ENCODE results near the gene DLAT. TPM values are rescaled to one million over a fixed set of nuclear protein-coding genes. Genes with fewer than 3 reads are reported as not detected.
A peak's percentile ranks its signal among the peaks of the same experiment; 100 is the strongest.

DLAT gene
- total RNA-seq, 1 donor from 2014 or later, result 52.9 TPM

DNA sequence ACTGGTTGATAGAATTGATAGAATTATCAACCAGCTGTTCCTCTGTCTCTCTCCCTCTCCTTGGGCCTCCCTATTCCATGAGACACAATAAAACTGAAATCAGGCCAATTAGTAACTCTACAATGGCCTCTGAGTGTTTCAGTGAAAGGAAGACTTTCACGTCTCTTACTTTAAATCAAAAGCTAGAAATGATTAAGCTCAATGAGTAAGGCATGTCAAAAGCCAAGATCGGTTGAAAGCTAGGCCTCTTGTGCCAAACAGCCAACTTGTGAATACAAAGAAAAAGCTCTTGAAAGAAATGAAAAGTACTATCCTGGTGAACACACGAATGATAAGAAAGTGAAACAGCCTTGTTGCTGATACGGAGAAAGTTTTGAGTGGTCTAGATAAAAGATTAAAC is 32.0 kb downstream of the DLAT start:
- Mint-ChIP-seq H3K36me3 (ENCODE audit: low read depth) (peaks cover 11% of the 10 kb centered on the region), H3K27me3 (ENCODE audit: low read depth) (no peaks in the 10 kb centered on the region), H3K4me3 (no peak overlapping the region), H3K9me3 (no peaks in the 10 kb centered on the region), H3K4me1 (no peaks in the 10 kb centered on the region), H3K27ac (ENCODE audit: unreplicated experiment) (no peak overlapping the region)
- DNase-seq (ENCODE audit: low read depth, low spot score), result no peak
- TF ChIP-seq, protein P1, sequence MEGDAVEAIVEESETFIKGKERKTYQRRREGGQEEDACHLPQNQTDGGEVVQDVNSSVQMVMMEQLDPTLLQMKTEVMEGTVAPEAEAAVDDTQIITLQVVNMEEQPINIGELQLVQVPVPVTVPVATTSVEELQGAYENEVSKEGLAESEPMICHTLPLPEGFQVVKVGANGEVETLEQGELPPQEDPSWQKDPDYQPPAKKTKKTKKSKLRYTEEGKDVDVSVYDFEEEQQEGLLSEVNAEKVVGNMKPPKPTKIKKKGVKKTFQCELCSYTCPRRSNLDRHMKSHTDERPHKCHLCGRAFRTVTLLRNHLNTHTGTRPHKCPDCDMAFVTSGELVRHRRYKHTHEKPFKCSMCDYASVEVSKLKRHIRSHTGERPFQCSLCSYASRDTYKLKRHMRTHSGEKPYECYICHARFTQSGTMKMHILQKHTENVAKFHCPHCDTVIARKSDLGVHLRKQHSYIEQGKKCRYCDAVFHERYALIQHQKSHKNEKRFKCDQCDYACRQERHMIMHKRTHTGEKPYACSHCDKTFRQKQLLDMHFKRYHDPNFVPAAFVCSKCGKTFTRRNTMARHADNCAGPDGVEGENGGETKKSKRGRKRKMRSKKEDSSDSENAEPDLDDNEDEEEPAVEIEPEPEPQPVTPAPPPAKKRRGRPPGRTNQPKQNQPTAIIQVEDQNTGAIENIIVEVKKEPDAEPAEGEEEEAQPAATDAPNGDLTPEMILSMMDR (conservative IDR thresholded peaks at IDR 0.05), result no peak

DNA sequence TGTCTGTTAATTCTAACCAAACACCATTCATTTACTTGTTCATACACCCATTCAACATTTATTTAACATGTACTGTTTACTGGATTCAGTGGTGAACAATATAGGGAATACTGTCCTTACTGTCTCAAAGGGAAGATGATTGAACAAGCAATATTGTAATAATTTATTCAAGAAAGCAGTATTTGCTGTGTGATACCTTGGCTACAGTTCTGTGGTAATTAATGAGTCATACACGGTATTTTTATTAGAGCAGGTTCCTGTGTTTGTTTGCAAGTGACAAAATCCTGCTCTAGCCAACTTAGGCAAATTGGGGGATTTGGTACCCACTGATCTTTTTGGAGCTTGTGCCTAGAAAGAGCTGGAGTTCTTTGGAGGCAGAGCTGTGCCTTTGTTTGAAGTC is 32.9 kb downstream of the DLAT start:
- Mint-ChIP-seq H3K27ac (ENCODE audit: unreplicated experiment) (no peak overlapping the region), H3K36me3 (ENCODE audit: low read depth) (peaks cover 6% of the 10 kb centered on the region), H3K4me1 (no peaks in the 10 kb centered on the region), H3K4me3 (no peak overlapping the region), H3K27me3 (ENCODE audit: low read depth) (no peaks in the 10 kb centered on the region), H3K9me3 (no peaks in the 10 kb centered on the region)
- DNase-seq (ENCODE audit: low read depth, low spot score), result no peak
- TF ChIP-seq, protein P1 (conservative IDR thresholded peaks at IDR 0.05), result no peak

DNA sequence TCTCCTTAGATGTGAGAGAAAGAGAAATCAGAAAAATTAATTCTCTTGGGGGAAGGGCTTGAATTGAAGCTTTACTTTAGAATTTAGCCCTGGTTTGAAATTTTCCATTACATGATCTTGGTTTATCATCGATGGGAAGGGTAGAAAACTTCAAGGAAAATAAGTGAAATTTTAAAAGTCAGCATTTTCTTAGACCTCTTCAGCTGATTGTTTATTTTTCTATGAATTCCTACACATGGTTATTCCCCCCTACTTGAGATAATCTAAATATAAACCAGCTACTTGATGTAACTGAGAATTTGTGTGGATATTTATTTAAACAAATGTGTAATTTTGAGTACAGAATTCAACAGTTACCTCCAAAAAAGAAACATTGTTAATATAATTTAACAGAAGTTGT is 37.7 kb downstream of the DLAT start:
- Mint-ChIP-seq H3K4me1 (no peaks in the 10 kb centered on the region), H3K27ac (ENCODE audit: unreplicated experiment) (no peak overlapping the region), H3K4me3 (no peak overlapping the region)

DNA sequence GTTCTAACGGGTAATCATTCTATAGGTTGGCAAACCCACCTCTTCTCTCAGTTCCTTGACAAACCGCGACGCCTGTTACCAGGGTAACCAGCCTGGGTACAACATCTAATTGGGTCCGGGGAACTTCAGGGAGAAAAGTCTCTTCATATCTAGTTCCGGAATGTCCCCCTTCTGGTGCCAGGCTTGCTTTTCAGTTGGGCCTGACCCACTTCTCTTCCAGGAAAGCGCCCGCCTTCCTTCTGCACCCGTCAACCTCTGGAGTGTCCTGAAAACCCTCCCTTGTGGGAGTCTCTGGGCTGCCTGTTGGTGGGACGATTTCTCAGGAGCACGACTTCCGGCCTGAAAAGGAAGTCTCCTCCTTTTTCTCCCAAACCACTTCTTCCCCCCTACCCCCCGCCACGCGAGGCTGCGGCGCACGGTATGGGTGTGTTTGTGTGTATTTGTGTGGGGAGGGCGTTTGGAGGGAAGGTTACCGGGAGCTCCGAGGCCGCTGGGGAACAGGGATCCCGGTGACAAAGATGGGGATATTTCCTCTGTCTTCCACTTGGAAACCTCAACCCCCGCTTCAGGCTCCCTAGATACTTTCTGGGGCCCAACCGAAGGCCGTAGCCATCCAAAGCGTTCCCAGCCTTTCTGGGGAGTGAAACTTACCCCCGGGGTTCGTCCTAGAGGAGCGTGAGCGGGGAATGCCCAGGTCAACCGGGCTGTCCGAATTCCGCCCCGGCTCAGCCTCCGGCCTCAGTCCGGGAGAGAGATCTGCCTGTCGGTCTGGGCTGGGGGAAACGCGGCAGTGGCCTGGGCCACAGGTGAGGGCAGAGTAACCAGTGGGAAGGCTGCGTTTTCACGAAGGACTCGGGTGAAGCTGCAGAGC is 49.0 kb downstream of the DLAT start, which contains the start of the genes NKAPD1 and PIH1D2:
TSS of gene NKAPD1 (plus strand) at position 359 of the 871 bp plus-strand sequence. CDS start 1,276 bp downstream, outside the sequence.
TSS of gene PIH1D2 (minus strand) at position 77 of the 871 bp plus-strand sequence. CDS start 843 bp downstream, outside the sequence.
- no peaks in the 10 kb centered on the region for H3K27me3 Mint-ChIP-seq (ENCODE audit: low read depth)
- H3K4me1 Mint-ChIP-seq, result peaks cover 29% of the 10 kb centered on the region
- no peaks in the 10 kb centered on the region for H3K9me3 Mint-ChIP-seq
- TF ChIP-seq, protein P1 (conservative IDR thresholded peaks at IDR 0.05), result peak; percentile 13
- H3K4me3 Mint-ChIP-seq, result peak within 1 kb of the TSS; percentile 89
- H3K36me3 Mint-ChIP-seq (ENCODE audit: low read depth), result peaks cover 8% of the 10 kb centered on the region
- peak; percentile 70 for DNase-seq (ENCODE audit: low read depth, low spot score)
- H3K27ac Mint-ChIP-seq (ENCODE audit: unreplicated experiment), result peak within 1 kb of the TSS; percentile 100

More for the DNA sequence above, 37.7 kb downstream of the DLAT start:
- peaks cover 3% of the 10 kb centered on the region for H3K36me3 Mint-ChIP-seq (ENCODE audit: low read depth)
- TF ChIP-seq, protein P1 (conservative IDR thresholded peaks at IDR 0.05), result no peak
- DNase-seq (ENCODE audit: low read depth, low spot score), result no peak
- H3K27me3 Mint-ChIP-seq (ENCODE audit: low read depth), result no peaks in the 10 kb centered on the region
- H3K9me3 Mint-ChIP-seq, result no peaks in the 10 kb centered on the region

DNA sequence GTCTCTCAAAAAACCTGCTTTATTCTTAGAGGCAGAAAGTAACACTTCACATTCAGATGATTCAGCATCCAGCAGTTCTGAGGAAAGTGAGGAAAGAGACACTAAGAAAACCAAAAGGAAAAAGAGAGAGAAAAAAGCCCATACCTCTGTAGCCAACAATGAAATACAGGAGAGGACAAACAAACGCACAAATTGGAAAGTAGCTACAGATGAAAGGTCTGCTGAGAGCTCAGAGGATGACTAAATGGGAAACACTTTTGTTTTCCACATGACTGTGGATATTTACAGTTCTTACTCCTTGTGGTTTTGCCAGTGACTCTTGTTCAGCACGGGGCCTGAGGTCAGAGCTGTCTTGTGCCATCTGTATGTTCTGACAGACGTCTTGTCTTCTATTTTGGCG is 57.5 kb downstream of the DLAT start:
- DNase-seq (ENCODE audit: low read depth, low spot score), result no peak
- TF ChIP-seq, protein P1 (conservative IDR thresholded peaks at IDR 0.05), result no peak
- no peaks in the 10 kb centered on the region for H3K9me3 Mint-ChIP-seq
- peaks cover 24% of the 10 kb centered on the region for H3K36me3 Mint-ChIP-seq (ENCODE audit: low read depth)
- H3K4me3 Mint-ChIP-seq, result peak overlapping the region; percentile 69
- no peaks in the 10 kb centered on the region for H3K27me3 Mint-ChIP-seq (ENCODE audit: low read depth)
- no peak overlapping the region for H3K27ac Mint-ChIP-seq (ENCODE audit: unreplicated experiment)
- peaks cover 26% of the 10 kb centered on the region for H3K4me1 Mint-ChIP-seq

Data from neural crest cell (in vitro differentiated cells).